ENCODE data around the gene BRS3.

GRCh38 chrX:136497556-136498052 lies 9.9 kb downstream of the BRS3 start, which contains the start of gene HTATSF1:
- no peak for TF ChIP-seq CTCF (conservative IDR thresholded peaks at IDR 0.05 in 1 of 2, IDR thresholded peaks at IDR 0.05 in 1 of 2; ENCODE audit: low read depth in 1 of 2, low read length in 2 of 2)
- no peak for TF ChIP-seq EZH2 (IDR thresholded peaks at IDR 0.05; ENCODE audit: low read length, missing control alignments)
